Measurements from ENCODE around the gene ZNF385A. TPM values are rescaled to one million over a fixed set of nuclear protein-coding genes. Genes with fewer than 3 reads are reported as not detected.
A peak's percentile ranks its signal among the peaks of the same experiment; 100 is the strongest.

ZNF385A gene
- total and polyA plus RNA-seq, 9 of the 15 experiments (the other 6 are each of a cell fraction or from before 2014, with no cell fraction given) = 1.0 to 111 (median 7.7) TPM

- TF ChIP-seq AFF1 (IDR thresholded peaks at IDR 0.05; ENCODE audit: low read depth in 1 of 2, partially characterized antibody in 2 of 2) (peak; percentile 17 to 63), BMI1 (IDR thresholded peaks at IDR 0.05; ENCODE audit: low read length) (no peak), TCFL5 (CRISPR knock-in tag; conservative IDR thresholded peaks at IDR 0.05) (no peak), POLR2G (IDR thresholded peaks at IDR 0.05; ENCODE audit: low read depth, low read length) (peak; percentile 46; the same call in 1 of the 2 replicates), ARID4B (CRISPR knock-in tag; IDR thresholded peaks at IDR 0.05) (peak; percentile 64; the same call in 1 of the 2 replicates), ZNF12 (CRISPR knock-in tag; IDR thresholded peaks at IDR 0.05) (no peak), ZNF644 (tag; IDR thresholded peaks at IDR 0.05; ENCODE audit: low read depth) (no peak), PRMT5 (CRISPR knock-in tag; IDR thresholded peaks at IDR 0.05) (no peak), HMGN3 (IDR thresholded peaks at IDR 0.05; ENCODE audit: borderline replicate concordance, extremely low read depth, insufficient read length, low read depth, low read length) (no peak), POLR2AphosphoS5 (IDR thresholded peaks at IDR 0.05; ENCODE audit: control insufficient read depth, insufficient read depth, low read depth, low read length) (peak; percentile 56)
- TF ChIP-seq, protein P1, sequence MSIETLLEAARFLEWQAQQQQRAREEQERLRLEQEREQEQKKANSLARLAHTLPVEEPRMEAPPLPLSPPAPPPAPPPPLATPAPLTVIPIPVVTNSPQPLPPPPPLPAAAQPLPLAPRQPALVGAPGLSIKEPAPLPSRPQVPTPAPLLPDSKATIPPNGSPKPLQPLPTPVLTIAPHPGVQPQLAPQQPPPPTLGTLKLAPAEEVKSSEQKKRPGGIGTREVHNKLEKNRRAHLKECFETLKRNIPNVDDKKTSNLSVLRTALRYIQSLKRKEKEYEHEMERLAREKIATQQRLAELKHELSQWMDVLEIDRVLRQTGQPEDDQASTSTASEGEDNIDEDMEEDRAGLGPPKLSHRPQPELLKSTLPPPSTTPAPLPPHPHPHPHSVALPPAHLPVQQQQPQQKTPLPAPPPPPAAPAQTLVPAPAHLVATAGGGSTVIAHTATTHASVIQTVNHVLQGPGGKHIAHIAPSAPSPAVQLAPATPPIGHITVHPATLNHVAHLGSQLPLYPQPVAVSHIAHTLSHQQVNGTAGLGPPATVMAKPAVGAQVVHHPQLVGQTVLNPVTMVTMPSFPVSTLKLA (conservative IDR thresholded peaks at IDR 0.05) = peak; percentile 49 to 78; a peak in 3 of 4 replicates
Measured at GRCh38 chr12:54368709-54369596, 15.6 kb downstream of the ZNF385A start (continued).
